Right renal cortex interstitium (tissue), 3 donors: Measurements from ENCODE around the gene SERINC2. TPM values are rescaled to one million over a fixed set of nuclear protein-coding genes. Genes with fewer than 3 reads are reported as not detected.
"Not testable (repeated sequence)": the region's sequence is repeated elsewhere in the genome, so short reads cannot be mapped to it uniquely, and the experiment has no call there.

Source experiments
- DNase-seq, 3 donors: peaks; one replicate each; pipeline ENCODE4 v3.0.0-alpha.2; 2013; ENCODE audit warnings: low read depth in 3 of 3, low spot score in 2 of 3
- polyA plus RNA-seq, 3 donors: library from polyadenylated mRNA; unstranded; fragments of 120-200 nt; gene quantifications; one replicate each; pipeline ENCODE4 v1.2.1, GENCODE V29; 2013; ENCODE audit not compliant: insufficient read length in 3 of 3

Gene SERINC2
- polyA plus RNA-seq, 3 donors: 32.6 to 38.6 (median 35.9) TPM

DNA sequence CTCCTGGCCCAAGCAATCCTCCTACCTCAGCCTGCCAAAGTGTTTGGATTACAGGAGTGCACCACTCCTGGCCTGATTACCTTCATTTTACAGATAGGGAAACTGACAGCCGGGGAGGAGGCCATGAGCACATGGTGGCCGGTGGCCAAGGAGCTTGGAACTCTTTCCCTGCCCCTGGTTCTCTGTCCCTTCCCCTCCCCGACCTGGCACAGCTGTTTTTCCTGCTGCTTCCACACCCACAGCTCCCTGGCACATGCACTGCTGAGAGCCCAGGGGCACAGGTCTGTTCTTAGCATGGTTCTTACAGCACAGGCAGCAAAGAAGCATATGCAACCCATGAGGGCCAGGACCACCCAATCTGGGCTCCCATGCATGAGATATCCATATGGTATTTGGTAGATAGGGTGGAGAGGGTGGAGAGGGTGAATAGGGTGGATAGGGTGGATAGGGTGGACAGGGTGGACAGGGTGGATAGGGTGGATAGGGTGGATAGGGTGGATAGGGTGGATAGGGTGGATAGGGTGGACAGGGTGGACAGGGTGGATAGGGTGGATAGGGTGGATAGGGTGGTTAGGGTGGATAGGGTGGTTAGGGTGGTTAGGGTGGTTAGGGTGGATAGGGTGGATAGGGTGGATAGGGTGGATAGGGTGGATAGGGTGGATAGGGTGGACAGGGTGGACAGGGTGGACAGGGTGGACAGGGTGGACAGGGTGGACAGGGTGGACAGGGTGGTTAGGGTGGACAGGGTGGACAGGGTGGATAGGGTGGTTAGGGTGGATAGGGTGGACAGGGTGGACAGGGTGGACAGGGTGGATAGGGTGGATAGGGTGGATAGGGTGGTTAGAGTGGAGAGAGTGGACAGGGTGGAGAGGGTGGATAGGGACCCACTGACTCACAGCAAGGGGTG is 18.6 kb downstream of the SERINC2 start:
- not testable (repeated sequence) for DNase-seq

DNA sequence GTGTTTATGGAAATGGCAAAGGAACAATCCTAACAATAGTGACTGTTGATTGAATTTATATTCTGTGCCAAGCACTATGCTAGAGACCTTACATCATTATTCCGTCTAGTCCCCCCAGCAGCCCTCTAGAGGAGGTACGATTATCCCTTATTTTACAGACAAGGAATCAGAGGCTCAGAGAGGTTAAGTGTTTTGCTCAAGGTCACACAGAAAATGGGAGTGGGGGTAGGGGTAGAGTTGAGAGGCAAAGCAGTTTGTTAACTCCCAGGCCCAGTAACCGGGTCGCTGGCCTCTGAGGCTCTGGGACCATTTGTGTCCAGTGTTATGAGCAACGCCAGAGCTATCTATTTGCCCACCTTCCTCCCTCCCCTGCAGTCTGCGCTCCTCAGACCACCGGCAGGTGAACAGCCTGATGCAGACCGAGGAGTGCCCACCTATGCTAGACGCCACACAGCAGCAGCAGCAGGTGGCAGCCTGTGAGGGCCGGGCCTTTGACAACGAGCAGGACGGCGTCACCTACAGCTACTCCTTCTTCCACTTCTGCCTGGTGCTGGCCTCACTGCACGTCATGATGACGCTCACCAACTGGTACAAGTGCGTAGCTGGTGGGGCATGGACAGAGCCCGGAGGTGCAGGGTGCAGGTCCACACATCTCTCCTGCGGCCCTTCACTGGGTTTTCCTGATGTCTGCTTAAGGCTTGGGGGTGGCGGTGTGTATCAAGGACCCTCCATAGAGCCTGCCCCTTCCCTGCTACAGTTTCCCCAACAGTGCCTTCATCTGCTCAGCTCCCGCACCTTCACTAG is 19.8 kb downstream of the SERINC2 start:
- DNase-seq: no peak

DNA sequence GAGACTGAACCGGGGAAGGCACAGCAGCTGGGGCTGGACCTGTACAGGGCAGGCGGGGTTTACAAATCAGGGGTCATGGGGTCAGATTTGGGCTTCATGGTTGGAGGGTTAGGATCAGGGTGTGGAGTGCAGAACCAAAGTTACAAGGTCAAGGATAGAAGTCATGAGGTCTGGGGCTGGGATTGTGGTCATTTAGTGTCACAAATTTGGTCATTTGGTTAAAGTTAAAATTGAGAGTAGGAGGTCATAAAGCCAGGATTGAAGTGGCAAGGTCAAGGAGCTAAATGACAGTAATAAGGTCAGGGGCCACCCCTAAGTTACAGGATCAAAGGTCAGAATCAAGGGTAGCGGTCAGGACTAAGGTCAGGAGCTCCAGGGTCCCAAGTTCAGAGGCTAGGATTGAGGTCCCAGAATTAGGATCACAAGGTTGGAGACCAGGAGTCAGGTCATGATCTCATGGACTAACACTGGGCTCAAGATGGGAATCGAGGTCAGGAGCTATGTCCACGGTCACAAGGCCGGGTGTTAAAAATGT is 20.4 kb downstream of the SERINC2 start:
- DNase-seq: no peak

DNA sequence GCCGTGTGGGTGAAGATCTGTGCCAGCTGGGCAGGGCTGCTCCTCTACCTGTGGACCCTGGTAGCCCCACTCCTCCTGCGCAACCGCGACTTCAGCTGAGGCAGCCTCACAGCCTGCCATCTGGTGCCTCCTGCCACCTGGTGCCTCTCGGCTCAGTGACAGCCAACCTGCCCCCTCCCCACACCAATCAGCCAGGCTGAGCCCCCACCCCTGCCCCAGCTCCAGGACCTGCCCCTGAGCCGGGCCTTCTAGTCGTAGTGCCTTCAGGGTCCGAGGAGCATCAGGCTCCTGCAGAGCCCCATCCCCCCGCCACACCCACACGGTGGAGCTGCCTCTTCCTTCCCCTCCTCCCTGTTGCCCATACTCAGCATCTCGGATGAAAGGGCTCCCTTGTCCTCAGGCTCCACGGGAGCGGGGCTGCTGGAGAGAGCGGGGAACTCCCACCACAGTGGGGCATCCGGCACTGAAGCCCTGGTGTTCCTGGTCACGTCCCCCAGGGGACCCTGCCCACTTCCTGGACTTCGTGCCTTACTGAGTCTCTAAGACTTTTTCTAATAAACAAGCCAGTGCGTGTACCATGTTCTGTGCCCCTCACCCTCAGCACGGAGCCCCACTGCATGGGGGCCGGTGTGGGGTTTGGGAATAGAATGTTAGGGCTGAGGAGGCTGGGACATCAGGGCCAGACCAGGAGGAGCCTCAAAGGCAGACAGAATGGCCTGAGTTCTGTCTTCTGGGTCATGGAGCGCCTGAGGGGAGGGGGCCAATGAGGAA is 21.3 kb downstream of the SERINC2 start:
- no peak for DNase-seq

DNA sequence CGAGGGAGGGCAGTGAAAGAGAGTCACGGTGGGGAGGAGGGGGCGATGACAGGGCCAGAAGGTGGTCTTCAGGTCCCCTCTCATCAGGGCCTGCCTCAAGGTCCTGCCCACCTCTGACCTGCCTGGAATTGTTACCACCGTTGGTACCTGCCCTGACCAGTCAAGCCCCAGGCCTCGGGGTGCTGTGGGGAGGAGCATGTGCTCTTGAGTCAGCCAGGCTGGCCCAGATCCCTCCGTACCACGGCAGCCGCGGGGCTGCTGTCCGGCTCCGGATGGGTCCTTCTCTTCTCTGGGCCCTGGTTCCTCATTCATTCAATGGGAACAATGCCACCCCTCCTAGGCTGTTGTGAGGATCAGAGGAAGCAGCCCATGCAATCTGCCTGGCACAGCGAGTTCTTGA is 22.0 kb downstream of the SERINC2 start:
- no peak for DNase-seq

DNA sequence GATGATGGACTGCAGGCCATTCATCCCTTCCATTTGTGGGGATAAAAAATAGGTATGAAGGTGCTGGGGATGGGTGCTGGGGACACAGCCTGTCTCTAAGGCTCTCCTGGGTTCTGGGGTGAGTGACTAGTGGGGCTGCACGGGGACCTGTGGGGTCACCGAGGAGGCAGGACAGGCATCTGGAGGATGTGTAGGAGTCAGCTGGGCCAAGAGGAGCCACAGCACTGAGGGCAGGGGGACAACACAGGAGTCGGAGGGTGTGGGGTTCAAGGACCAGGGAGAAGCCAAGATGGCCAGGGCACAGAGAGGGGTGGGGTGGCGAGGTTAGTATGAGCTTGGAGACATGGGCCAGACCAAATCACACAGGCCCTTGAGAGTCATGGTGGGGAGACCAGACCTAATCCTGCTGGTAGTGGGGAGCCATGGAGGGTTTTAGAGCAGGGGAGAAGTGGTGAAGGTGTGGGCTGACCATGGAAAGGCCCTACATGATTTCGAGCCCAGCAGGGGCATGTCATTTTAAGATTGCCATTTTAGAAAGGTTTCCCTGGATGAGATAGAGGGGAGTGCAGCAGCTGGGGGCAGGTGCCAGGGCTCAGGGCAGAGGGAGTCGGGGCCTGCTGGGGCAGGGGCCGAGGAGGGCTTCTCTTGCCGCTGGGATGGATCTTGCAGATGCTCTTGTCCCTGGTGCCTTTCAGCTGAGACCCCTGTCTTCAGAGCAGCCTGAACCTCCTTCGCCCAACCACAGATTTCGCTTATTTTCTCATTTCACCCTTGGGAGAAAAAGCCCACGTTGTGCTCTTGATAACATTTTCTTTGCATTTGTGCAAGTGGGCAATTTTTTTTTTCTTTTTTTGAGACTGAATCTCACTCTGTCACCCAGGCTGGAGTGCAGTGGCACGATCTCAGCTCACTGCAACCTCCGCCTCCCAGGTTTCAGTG is 22.7 kb downstream of the SERINC2 start:
- DNase-seq: no peak

DNA sequence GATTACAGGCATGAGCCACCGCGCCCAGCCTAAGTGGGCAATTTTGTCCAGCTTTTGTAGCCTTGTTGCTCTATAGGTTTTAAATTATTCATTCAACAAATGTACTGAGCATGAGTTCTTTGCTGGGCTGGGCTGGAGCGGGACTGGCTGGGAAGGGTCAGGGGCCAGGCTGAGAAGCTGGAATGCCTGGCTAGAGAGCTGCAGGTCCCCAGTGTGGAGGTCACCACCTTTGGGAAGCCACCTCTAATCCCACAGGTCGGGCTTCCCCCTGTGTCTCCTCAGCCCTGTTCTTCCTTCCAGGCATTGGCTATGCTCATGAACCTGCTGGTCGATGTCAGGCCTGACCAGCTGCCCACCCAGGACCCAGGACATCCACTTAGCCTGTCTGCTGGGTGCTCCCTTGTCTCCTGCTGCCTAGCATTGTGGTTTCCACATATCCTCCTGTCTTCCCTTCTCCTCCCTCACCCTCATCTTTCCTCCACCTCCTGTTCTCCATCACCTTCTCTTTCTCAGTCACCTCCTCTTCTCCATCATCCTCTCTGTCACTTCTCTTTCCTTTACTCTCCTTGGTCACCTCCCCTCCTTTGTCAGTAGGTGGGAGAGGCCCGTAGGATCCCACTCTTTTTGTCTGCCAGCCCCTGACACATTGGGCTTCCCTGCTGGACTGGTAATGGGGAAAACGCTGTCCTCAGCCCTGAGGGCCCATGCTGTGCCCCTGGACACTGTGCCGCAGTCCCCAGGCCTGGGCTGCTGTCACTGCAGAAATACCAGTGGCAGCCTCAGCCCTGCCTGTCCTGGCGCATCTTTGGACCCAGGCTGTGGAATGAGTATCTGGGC is 23.8 kb downstream of the SERINC2 start:
- DNase-seq: no peak

DNA sequence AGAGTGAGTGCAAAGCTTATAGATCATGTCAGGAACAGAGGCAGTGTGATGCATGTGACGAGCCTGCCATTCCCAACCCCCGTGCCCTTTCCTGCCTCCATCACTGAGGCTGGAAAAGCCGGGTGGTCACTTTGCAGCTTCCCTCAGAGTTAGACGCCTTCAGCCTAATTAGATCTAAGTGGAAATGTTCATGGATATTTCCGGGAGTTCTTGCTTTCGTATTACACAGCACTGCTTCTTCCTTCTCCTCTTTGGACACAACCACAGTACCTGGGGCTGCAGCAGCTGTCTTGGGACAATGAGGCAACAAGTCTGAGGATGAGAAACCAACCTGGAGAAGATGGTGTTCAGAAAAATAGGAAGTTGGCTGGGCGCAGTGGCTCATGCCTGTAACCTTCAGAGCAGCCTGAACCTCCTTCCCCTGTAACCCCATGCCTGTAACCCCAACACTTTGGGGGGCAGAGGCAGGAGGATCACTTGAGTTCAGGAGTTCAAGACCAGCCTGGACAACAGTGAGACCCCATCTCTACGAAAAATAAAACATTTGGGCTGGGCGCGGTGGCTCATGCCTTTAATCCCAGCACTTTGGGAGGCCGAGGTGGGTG is 24.5 kb downstream of the SERINC2 start:
- DNase-seq: no peak

DNA sequence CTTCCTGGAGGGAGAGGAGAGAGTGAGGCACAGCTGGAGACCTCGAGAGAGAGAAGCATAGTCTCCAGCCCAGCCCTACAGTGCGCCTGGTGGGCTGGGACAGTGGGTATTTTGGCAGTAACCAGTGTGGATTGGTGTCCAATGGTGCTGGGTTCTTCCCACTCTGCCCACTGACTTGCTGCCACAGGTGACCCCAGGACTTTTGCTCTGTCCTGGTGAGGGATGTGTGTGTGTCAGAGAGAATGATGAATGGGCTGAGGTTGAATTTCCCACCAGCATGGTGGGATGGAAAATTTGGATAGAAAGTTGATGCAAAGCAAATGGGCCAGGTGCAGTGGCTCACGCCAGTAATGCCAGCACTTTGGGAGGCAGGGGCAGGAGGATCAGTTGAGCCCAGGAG is 26.3 kb downstream of the SERINC2 start:
- no peak for DNase-seq

DNA sequence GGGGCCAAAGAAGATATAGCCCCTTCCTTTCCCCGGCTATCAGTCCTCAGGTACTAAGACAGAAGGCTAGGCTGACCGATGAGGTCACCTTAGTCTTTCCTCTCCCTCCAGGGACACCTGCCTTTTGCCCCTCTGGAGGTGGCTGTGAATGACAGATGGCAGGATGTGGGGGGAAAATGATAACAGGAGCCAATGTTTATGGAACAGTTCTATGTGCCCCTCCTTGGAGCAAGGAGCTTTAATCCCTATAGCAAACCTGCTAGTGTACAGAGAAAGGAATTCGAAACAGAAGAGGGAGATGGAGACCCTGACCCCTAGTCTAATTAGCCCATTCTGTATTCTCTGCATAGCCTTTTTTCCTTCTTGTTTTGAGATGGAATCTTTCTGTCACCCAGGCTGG is 28.1 kb downstream of the SERINC2 start:
- no peak for DNase-seq

DNA sequence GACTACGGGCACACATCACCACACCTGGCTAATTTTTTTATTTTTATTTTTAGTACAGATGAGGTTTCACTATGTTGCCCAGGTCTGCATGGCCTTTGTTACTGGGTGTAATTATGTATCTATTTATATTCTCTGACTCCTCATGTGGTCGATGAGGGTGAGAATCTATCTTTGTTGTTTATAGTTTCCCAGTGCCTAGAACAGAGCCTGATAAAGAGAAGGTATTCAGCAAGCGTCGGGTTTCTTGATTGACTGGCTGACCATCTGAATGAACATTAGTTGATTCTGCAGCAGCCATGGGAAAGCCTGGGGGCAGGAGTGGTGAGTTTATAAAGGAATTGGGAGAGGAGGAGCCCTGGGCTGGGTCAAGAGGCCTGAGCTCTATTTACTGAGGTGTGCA is 28.5 kb downstream of the SERINC2 start:
- no peak for DNase-seq

DNA sequence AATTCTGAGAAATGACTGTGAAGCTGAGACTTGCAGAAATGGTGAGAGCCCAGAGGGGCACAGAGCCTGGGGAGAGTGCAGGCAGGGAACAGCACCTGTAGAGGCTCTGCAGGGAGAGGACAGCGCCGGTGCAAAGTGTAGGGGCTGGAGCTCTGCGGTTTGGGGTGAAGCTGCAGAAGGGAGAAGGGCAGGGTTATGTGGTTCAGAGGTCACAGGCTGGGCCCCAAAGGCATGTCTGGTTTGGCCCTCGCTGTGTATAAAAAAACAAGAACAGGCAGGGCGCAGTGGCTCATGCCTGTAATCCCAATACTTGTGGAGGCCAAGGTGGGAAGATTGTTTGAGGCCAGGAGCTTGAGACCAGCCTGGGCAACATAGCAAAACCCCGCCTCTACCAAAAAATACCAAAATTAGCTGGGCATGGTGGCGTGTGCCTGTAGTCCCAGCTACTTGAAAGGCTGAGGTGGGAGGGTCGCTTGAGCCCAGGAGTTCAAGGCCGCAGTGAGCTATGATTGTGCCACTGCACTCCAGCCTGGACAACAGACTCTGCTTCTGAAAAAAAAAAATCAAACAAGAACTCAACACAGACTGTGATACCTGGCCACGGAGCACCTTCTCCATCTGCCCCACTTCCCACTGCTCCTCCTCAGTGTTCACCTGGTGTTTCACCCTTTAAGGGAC is 29.1 kb downstream of the SERINC2 start:
- no peak for DNase-seq

DNA sequence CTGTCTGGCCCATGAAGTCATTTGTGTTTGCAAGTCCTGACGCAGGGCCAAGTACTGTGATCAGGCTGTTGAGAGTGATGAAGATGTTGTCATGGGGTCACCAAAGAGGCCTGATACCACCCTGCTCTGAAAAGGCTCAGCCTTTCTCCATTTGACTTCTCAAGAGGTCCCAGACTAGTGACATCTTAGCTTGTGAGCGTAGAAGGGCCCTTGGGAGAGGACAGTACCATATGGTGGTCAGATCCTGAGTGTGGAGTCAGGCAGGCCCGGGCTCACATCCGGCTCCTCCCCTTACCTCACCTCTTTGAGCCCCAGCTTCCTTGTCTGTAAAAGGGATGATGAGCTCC is 29.6 kb downstream of the SERINC2 start:
- DNase-seq: no peak

DNA sequence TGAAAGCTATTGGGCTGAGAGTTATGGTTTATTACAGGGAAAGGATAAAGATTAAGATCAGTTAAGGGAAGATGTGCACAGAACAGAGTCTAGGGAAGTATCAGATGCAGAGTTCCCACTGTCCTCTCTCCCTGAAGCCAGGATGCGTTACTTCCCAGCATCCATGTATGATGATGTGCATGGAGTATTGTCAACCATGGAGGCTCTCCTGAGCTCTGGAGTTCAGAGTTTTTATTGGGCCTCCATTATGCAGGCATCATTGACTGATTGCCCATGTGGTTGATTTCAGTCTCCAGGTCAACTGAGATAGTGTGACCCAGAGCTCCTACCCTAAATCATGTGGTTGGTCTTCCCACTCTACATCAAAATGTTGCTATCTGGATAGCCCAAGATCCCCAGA is 30.7 kb downstream of the SERINC2 start:
- DNase-seq: no peak

DNA sequence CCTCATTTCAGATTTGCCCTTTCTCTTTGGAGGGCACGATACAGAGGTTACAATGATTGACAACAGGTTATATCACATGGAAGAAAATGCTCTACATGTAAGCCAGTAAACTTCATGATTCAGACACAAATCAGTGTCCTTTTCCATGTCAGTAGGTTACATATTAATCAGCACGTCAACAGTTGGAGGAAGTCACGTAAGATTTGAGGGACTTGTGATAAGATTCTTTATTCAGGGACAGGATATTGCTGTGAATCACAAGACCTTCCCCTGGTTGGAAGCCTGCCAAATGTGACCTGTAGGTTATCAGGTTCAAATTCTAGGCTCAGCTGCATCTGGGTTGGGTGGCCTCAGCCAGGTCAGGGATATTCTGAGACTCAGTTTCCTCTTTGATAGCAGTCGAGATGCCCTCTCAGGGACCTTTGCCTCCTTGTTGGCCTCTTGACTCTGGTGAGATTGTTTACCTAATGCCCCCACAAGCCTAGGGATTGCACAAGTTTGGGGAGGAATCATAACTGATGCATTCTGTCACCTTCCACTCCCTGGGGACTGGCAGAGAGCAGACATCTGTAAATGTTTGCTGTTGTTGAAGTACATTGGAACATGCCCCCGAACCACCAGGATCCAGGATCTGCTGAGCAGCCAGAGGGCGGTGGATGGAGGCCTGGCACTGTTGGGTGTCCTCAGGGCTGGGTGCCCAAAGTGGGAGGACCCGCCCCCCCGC is 31.9 kb downstream of the SERINC2 start:
- DNase-seq: no peak

DNA sequence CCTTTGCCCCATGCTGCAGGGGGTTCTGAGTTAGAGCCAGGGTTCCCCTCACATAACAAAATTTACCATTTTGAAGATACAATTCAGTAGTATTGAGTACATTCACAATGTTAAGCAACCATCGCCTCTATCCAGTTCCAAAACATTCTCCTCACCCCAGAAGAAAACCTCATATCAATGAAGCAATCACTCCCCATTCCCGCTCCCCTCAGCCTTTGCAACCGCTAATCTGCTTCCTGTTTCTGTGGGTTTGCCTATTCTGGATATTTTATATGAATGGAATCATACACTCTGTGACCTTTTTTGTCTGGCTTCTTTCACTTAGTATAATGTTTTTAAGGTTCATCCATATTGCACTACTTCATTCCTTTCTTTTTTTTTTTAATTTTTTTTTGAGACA is 32.9 kb downstream of the SERINC2 start:
- no peak for DNase-seq

DNA sequence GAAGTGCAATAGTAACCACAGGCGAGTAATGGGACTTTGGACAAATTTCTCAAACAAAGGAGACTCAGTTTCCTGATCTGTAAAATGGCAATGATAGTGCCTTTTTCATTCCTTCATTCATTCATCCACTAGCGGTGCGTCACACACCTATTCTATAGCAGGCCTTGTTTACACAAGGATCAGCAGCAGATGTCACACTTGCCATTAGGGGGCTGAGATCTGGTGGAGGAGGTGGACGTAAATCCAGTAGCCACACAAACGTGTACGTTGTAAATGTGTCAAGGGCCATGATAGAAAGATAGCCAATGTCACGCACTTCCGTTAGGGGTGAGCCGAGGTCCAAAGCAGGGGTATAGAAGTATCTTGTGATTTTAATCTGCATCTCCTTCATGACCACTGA is 34.2 kb downstream of the SERINC2 start:
- no peak for DNase-seq
